Measurements from ENCODE around the gene VAT1. TPM values are rescaled to one million over a fixed set of nuclear protein-coding genes. Genes with fewer than 3 reads are reported as not detected.
A peak's percentile ranks its signal among the peaks of the same experiment; 100 is the strongest.

The VAT1 gene
- total and polyA plus RNA-seq, 9 of the 15 experiments (the other 6 are each of a cell fraction or from before 2014, with no cell fraction given) = 29.4 to 153 (median 66.7) TPM

- TF ChIP-seq HBP1 (CRISPR knock-in tag; IDR thresholded peaks at IDR 0.05) = no peak
- TF ChIP-seq GTF2B (IDR thresholded peaks at IDR 0.05; ENCODE audit: extremely low read depth, insufficient read length) = no peak
- TF ChIP-seq ZNF75A (CRISPR knock-in tag; IDR thresholded peaks at IDR 0.05) = no peak
- peak; percentile 81 for TF ChIP-seq MTA1 (IDR thresholded peaks at IDR 0.05; ENCODE audit: borderline replicate concordance)
- peak; percentile 85 for TF ChIP-seq ZBTB7A (IDR thresholded peaks at IDR 0.05; ENCODE audit: borderline replicate concordance, control insufficient read depth, low read depth, low read length)
- TF ChIP-seq, protein P1, sequence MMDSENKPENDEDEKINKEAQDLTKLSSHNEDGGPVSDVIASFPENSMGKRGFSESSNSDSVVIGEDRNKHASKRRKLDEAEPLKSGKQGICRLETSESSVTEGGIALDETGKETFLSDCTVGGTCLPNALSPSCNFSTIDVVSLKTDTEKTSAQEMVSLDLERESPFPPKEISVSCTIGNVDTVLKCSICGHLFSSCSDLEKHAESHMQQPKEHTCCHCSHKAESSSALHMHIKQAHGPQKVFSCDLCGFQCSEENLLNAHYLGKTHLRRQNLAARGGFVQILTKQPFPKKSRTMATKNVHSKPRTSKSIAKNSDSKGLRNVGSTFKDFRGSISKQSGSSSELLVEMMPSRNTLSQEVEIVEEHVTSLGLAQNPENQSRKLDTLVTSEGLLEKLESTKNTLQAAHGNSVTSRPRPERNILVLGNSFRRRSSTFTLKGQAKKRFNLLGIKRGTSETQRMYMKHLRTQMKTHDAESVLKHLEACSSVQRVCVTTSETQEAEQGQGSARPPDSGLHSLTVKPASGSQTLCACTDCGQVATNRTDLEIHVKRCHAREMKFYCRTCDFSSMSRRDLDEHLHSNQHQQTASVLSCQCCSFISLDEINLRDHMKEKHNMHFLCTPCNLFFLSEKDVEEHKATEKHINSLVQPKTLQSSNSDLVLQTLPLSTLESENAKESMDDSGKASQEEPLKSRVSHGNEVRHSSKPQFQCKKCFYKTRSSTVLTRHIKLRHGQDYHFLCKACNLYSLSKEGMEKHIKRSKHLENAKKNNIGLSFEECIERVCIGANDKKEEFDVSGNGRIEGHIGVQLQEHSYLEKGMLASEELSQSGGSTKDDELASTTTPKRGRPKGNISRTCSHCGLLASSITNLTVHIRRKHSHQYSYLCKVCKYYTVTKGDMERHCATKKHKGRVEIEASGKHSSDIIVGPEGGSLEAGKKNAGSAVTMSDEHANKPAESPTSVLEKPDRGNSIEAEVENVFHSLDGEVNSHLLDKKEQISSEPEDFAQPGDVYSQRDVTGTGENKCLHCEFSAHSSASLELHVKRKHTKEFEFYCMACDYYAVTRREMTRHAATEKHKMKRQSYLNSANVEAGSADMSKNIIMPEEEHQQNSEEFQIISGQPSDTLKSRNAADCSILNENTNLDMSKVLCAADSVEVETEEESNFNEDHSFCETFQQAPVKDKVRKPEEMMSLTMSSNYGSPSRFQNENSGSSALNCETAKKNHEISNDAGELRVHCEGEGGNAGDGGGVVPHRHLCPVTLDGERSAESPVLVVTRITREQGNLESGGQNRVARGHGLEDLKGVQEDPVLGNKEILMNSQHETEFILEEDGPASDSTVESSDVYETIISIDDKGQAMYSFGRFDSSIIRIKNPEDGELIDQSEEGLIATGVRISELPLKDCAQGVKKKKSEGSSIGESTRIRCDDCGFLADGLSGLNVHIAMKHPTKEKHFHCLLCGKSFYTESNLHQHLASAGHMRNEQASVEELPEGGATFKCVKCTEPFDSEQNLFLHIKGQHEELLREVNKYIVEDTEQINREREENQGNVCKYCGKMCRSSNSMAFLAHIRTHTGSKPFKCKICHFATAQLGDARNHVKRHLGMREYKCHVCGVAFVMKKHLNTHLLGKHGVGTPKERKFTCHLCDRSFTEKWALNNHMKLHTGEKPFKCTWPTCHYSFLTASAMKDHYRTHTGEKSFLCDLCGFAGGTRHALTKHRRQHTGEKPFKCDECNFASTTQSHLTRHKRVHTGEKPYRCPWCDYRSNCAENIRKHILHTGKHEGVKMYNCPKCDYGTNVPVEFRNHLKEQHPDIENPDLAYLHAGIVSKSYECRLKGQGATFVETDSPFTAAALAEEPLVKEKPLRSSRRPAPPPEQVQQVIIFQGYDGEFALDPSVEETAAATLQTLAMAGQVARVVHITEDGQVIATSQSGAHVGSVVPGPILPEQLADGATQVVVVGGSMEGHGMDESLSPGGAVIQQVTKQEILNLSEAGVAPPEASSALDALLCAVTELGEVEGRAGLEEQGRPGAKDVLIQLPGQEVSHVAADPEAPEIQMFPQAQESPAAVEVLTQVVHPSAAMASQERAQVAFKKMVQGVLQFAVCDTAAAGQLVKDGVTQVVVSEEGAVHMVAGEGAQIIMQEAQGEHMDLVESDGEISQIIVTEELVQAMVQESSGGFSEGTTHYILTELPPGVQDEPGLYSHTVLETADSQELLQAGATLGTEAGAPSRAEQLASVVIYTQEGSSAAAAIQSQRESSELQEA (IDR thresholded peaks at IDR 0.05; ENCODE audit: low read depth) = no peak
- no peak for TF ChIP-seq PRPF4 (IDR thresholded peaks at IDR 0.05; ENCODE audit: insufficient read depth, low read depth, low read length, poor library complexity, severe bottlenecking)
- TF ChIP-seq ELF2 (CRISPR knock-in tag; IDR thresholded peaks at IDR 0.05) = no peak; the same call in 1 of the 2 replicates
- TF ChIP-seq MCM5 (IDR thresholded peaks at IDR 0.05; ENCODE audit: low read depth) = no peak
- no peak; the same call in 1 of the 2 replicates for TF ChIP-seq POLR2H (tag; IDR thresholded peaks at IDR 0.05; ENCODE audit: low read depth)
- TF ChIP-seq TEAD2 (tag; IDR thresholded peaks at IDR 0.05) = no peak
- peak; percentile 77 for TF ChIP-seq EP300 (IDR thresholded peaks at IDR 0.05; ENCODE audit: low read length)
- TF ChIP-seq TAF9B (IDR thresholded peaks at IDR 0.05; ENCODE audit: partially characterized antibody) = peak; percentile 90
- no peak for TF ChIP-seq ZNF140 (CRISPR knock-in tag; IDR thresholded peaks at IDR 0.05)
- no peak for TF ChIP-seq KDM2B (CRISPR knock-in tag; IDR thresholded peaks at IDR 0.05)
- no peak for TF ChIP-seq MAFK (IDR thresholded peaks at IDR 0.05; ENCODE audit: low read length)
These were observed 1.1 kb downstream of the VAT1 start (continued) for GRCh38 chr17:43020789-43021740.

Data from K562 (cell line).